AG04450 (cell line): Measurements from ENCODE around the gene TMEM150C. TPM values are rescaled to one million over a fixed set of nuclear protein-coding genes. Genes with fewer than 3 reads are reported as not detected.

Source experiments
- CTCF ChIA-PET: fragments of 300-600, 350-600 bp; formaldehyde crosslinking; extraction: SDS; loops from one replicate; lab custom pipeline; 2022; ENCODE audit warnings: antibody characterized with exemption, inconsistent platforms; lab: Charles Lee
- POLR2A ChIA-PET: fragments of 350-600 bp; formaldehyde crosslinking; extraction: SDS; loops from one replicate; lab custom pipeline; 2021; ENCODE audit warnings: antibody characterized with exemption, inconsistent platforms; lab: Yijun Ruan, JAX
- DNase-seq: peaks from one replicate; pipeline ENCODE4 v3.0.0-alpha.2; 2011; ENCODE audit warnings: low read depth, low spot score
- H3K27ac ChIP-seq: one replicate; pipeline ENCODE4 v1.5.1; 2012; ENCODE audit warnings: low read depth, low read length, control low read depth
- H3K27me3 ChIP-seq: one replicate; pipeline ENCODE4 v1.6.0; 2012; ENCODE audit warnings: low read length; ENCODE audit not compliant: control insufficient read depth, insufficient read depth
- H3K4me3 ChIP-seq: 2 replicates; pipeline ENCODE4 v1.5.1; 2011; ENCODE audit warnings: mild to moderate bottlenecking, low read depth, low read length, control low read depth
- H3K9me3 ChIP-seq: 2 replicates; pipeline ENCODE4 v1.5.1; 2012; ENCODE audit warnings: low read length; ENCODE audit not compliant: control insufficient read depth, insufficient read depth
- CTCF ChIP-seq: IDR thresholded peaks from 2 replicates; pipeline ENCODE4 v1.5.1; 2011; ENCODE audit warnings: low read depth, low read length, control low read depth, inconsistent platforms
- polyA plus RNA-seq: library from polyadenylated mRNA; depleted of rRNA; stranded (reverse); fragments of >200 nt; gene quantifications from 2 replicates; pipeline ENCODE4 v1.2.3, GENCODE V29; 2011

TMEM150C gene
- polyA plus RNA-seq, 1 experiment: 0.06 TPM

GRCh38 chr4:82458729-82459128 lies 103.1 kb downstream of the TMEM150C start:
- Histone ChIP-seq H3K4me3 (no peak overlapping the region), H3K27ac (no peak overlapping the region), H3K9me3 (no peaks in the 10 kb centered on the region), H3K27me3 (no peaks in the 10 kb centered on the region)
- no peak for DNase-seq
- ChIA-PET POLR2A (no interaction called here), CTCF (interaction anchor here (13.8 kb wide), 1 partner anchor 282 kb away, joined by 196 read pairs; no protein-coding TSS in a partner anchor)
- no peak for TF ChIP-seq CTCF

GRCh38 chr4:82457266-82457665 lies 104.5 kb downstream of the TMEM150C start:
- H3K27ac ChIP-seq: no peak overlapping the region
- POLR2A ChIA-PET: no interaction called here
- no peak for TF ChIP-seq CTCF
- CTCF ChIA-PET: no interaction called here
- H3K9me3 ChIP-seq: no peaks in the 10 kb centered on the region
- H3K4me3 ChIP-seq: no peak overlapping the region
- no peaks in the 10 kb centered on the region for H3K27me3 ChIP-seq
- DNase-seq: no peak

GRCh38 chr4:82452026-82452425 lies 109.8 kb downstream of the TMEM150C start:
- H3K4me3 ChIP-seq: no peak overlapping the region
- POLR2A ChIA-PET: no interaction called here
- CTCF ChIA-PET: interaction anchor here (2.2 to 3.4 kb wide), 2 partner anchors 10 to 287 kb away, joined by 9 to 14 read pairs; no protein-coding TSS in a partner anchor
- no peaks in the 10 kb centered on the region for H3K9me3 ChIP-seq
- DNase-seq: no peak
- H3K27me3 ChIP-seq: no peaks in the 10 kb centered on the region
- no peak overlapping the region for H3K27ac ChIP-seq
- no peak for TF ChIP-seq CTCF

GRCh38 chr4:82450966-82451755 lies 110.6 kb downstream of the TMEM150C start:
- DNase-seq: no peak
- ChIA-PET POLR2A (no interaction called here), CTCF (interaction anchor here (1.1 to 3.4 kb wide), 3 partner anchors 11 to 289 kb away, joined by 3 to 14 read pairs (median 9); no protein-coding TSS in a partner anchor)
- Histone ChIP-seq H3K4me3 (no peak overlapping the region), H3K9me3 (no peaks in the 10 kb centered on the region), H3K27ac (no peak overlapping the region), H3K27me3 (no peaks in the 10 kb centered on the region)
- no peak for TF ChIP-seq CTCF

GRCh38 chr4:82447886-82448285 lies 113.9 kb downstream of the TMEM150C start:
- DNase-seq: no peak
- Histone ChIP-seq H3K4me3 (no peak overlapping the region), H3K27me3 (no peaks in the 10 kb centered on the region), H3K9me3 (no peaks in the 10 kb centered on the region), H3K27ac (no peak overlapping the region)
- ChIA-PET POLR2A (interaction anchor here (1.0 kb wide), 1 partner anchor 14 kb away, joined by 3 read pairs; no protein-coding TSS in a partner anchor), CTCF (interaction anchor here (1.3 kb wide), 1 partner anchor 19 kb away, joined by 3 read pairs; no protein-coding TSS in a partner anchor)
- TF ChIP-seq CTCF: no peak
